GM23248 (cell line): ENCODE results near the gene MTA2. TPM values are rescaled to one million over a fixed set of nuclear protein-coding genes. Genes with fewer than 3 reads are reported as not detected.
A peak's percentile ranks its signal among the peaks of the same experiment; 100 is the strongest.
"Not testable (repeated sequence)": the region's sequence is repeated elsewhere in the genome, so short reads cannot be mapped to it uniquely, and the experiment has no call there.

Experiments used
- DNase-seq: peaks from one replicate; pipeline ENCODE4 v3.0.0-alpha.2; 2015
- H2AFZ ChIP-seq: fragments of 200-600 bp; sonication (generic); 2 replicates; pipeline ENCODE4 v1.6.1; 2016; ENCODE audit warnings: antibody characterized with exemption
- H3F3A ChIP-seq: fragments of 200-600 bp; sonication (generic); 2 replicates; pipeline ENCODE4 v1.6.1; 2016; ENCODE audit warnings: mild to moderate bottlenecking, antibody characterized with exemption, mixed run types; ENCODE audit not compliant: insufficient read depth
- H3K27ac ChIP-seq: fragments of 200-600 bp; sonication (generic); 2 replicates; pipeline ENCODE4 v1.5.1; 2016; ENCODE audit warnings: mild to moderate bottlenecking
- H3K27me3 ChIP-seq: fragments of 200-600 bp; sonication (generic); replicated peaks from 2 replicates; pipeline ENCODE4 v1.6.1; 2016; ENCODE audit warnings: mild to moderate bottlenecking; ENCODE audit not compliant: insufficient read depth
- H3K36me3 ChIP-seq: fragments of 200-600 bp; sonication (generic); 2 replicates; pipeline ENCODE4 v1.6.1; 2016; ENCODE audit warnings: low read depth, mild to moderate bottlenecking
- H3K4me1 ChIP-seq: fragments of 200-600 bp; sonication (generic); 2 replicates; pipeline ENCODE4 v1.6.1; 2016; ENCODE audit warnings: mild to moderate bottlenecking; ENCODE audit not compliant: insufficient read depth
- H3K4me2 ChIP-seq: fragments of 200-600 bp; sonication (generic); one replicate; pipeline ENCODE4 v1.6.1; 2016; ENCODE audit warnings: mild to moderate bottlenecking; ENCODE audit not compliant: unreplicated experiment
- H3K4me3 ChIP-seq: fragments of 200-600 bp; sonication (generic); 2 replicates; pipeline ENCODE4 v1.5.1; 2016; ENCODE audit warnings: mild to moderate bottlenecking
- H3K79me2 ChIP-seq: fragments of 200-600 bp; sonication (generic); 2 replicates; pipeline ENCODE4 v1.6.1; 2016; ENCODE audit warnings: mild to moderate bottlenecking; ENCODE audit not compliant: insufficient read depth
- H3K9ac ChIP-seq: fragments of 200-600 bp; sonication (generic); 2 replicates; pipeline ENCODE4 v1.6.1; 2016; ENCODE audit warnings: mild to moderate bottlenecking
- H3K9me2 ChIP-seq: fragments of 200-600 bp; sonication (generic); 2 replicates; pipeline ENCODE4 v1.6.1; 2016; ENCODE audit warnings: mixed run types, mild to moderate bottlenecking, moderate library complexity; ENCODE audit not compliant: insufficient read depth
- H3K9me3 ChIP-seq: fragments of 200-600 bp; sonication (generic); one replicate; pipeline ENCODE4 v1.6.1; 2017; ENCODE audit warnings: low read depth
- H4K20me1 ChIP-seq: fragments of 200-600 bp; sonication (generic); 2 replicates; pipeline ENCODE4 v1.6.0; 2016; ENCODE audit not compliant: insufficient read depth
- EZH2 ChIP-seq: fragments of 200-600 bp; sonication (generic); IDR thresholded peaks from 2 replicates; pipeline ENCODE4 v1.6.1; 2018; ENCODE audit warnings: antibody characterized with exemption, mild to moderate bottlenecking; ENCODE audit not compliant: insufficient read depth, poor library complexity, severe bottlenecking
- EZH2phosphoT487 ChIP-seq: fragments of 200-600 bp; sonication (generic); IDR thresholded peaks from 2 replicates; pipeline ENCODE4 v1.6.1; 2018; ENCODE audit warnings: antibody characterized with exemption, moderate library complexity, mild to moderate bottlenecking, low read depth; ENCODE audit not compliant: insufficient read depth
- WGBS, 2 experiments: methylation state at CpG; one replicate each; pipeline ENCODE4 v1.1.6; 2015 to 2017; ENCODE audit warnings: low lambda C conversion rate in 2 of 2, low coverage in 1 of 2; ENCODE audit errors: missing lambda C conversion rate in 2 of 2; 5-methylcytosine and 5-hydroxymethylcytosine counted together
- in situ Hi-C: fragments of 300-500 bp; cut with MboI; formaldehyde crosslinking; loops from 2 replicates; pipeline ENCODE4 v1.15.0; 2020
- polyA plus RNA-seq: library from polyadenylated mRNA; unstranded; fragments of >200 nt; fragmentation: Nextera tagmentation; extraction: Ambion mirVana; gene quantifications from 2 replicates; pipeline ENCODE4 v1.2.1, GENCODE V29; 2016
- total RNA-seq: library from RNA; depleted of rRNA; stranded (reverse); fragments of >200 nt; shearing (Covaris generic); gene quantifications from 2 replicates; pipeline ENCODE4 v1.2.3, GENCODE V29; 2014

The MTA2 gene
- total and polyA plus RNA-seq, 2 experiments from 2014 or later, result 28.9 to 98.8 TPM

- H3K27ac ChIP-seq, result peak overlapping the region; percentile 33; the same call in 1 of the 2 replicates
- H3K9me2 ChIP-seq, result no peaks in the 10 kb centered on the region
- in situ Hi-C loops, result no loop called here
- no peak for TF ChIP-seq EZH2phosphoT487
- no peak for TF ChIP-seq EZH2
- no peaks in the 10 kb centered on the region for H3K9me3 ChIP-seq
- 56 to 61% methylated on average over 18 of the region's 18 CpGs for WGBS, 2 experiments
- no peak overlapping the region for H3K4me2 ChIP-seq
- H3K4me1 ChIP-seq, result 0 out of 2 replicates have a peak, but pooled peaks cover 20% of the 10 kb centered on the region
- H3K9ac ChIP-seq, result peak overlapping the region; percentile 25; the same call in 1 of the 2 replicates
- H2AFZ ChIP-seq, result no peak overlapping the region
- H4K20me1 ChIP-seq, result no peaks in the 10 kb centered on the region
- H3K4me3 ChIP-seq, result no peak overlapping the region
- H3K79me2 ChIP-seq, result peaks cover 65% of the 10 kb centered on the region
- peaks cover 26% of the 10 kb centered on the region for H3F3A ChIP-seq
- peaks cover 11% of the 10 kb centered on the region; the same call in 1 of the 2 replicates for H3K36me3 ChIP-seq
- DNase-seq, result peak; percentile 66
- no peaks in the 10 kb centered on the region for H3K27me3 ChIP-seq
Observed at GRCh38 chr11:62588966-62589637, 12.6 kb downstream of the MTA2 start.

- H3K9me2 ChIP-seq, H3K9me3 ChIP-seq, H3K4me3 ChIP-seq, H4K20me1 ChIP-seq, H3K4me2 ChIP-seq, DNase-seq, in situ Hi-C loops, H3K4me1 ChIP-seq, H3K27ac ChIP-seq, H3F3A ChIP-seq, H2AFZ ChIP-seq, H3K9ac ChIP-seq, H3K27me3 ChIP-seq: not testable (repeated sequence)
- Histone ChIP-seq H3K79me2 (peaks cover 73% of the 10 kb centered on the region), H3K36me3 (peaks cover 11% of the 10 kb centered on the region; the same call in 1 of the 2 replicates)
- 87 to 91% methylated on average over 7 of the region's 7 CpGs for WGBS, 2 experiments
Observed at GRCh38 chr11:62585356-62585755, 16.3 kb downstream of the MTA2 start.

- H3K9ac ChIP-seq, H3K27me3 ChIP-seq, H4K20me1 ChIP-seq, H2AFZ ChIP-seq, H3K9me2 ChIP-seq, H3K4me2 ChIP-seq, H3K27ac ChIP-seq, DNase-seq, H3K36me3 ChIP-seq, H3K4me3 ChIP-seq, H3F3A ChIP-seq, H3K4me1 ChIP-seq, H3K9me3 ChIP-seq, in situ Hi-C loops: not testable (repeated sequence)
- H3K79me2 ChIP-seq, result peaks cover 44% of the 10 kb centered on the region
- WGBS, 2 experiments, result 93 to 95% methylated on average over 4 of the region's 4 CpGs
Observed at GRCh38 chr11:62581735-62582134, 19.9 kb downstream of the MTA2 start.

GRCh38 chr11:62580959-62581715, 20.5 kb downstream of the MTA2 start:
- in situ Hi-C loops, result no loop called here

More at GRCh38 chr11:62580959-62581715, 20.5 kb downstream of the MTA2 start:
- DNase-seq, result no peak
- peaks cover 44% of the 10 kb centered on the region for H3K79me2 ChIP-seq
- TF ChIP-seq EZH2 (no peak), EZH2phosphoT487 (no peak)
- H3K9me3 ChIP-seq, result no peaks in the 10 kb centered on the region
- no peak overlapping the region for H3K4me3 ChIP-seq
- H3K4me2 ChIP-seq, result no peak overlapping the region
- H3K9ac ChIP-seq, result no peak overlapping the region
- no peaks in the 10 kb centered on the region for H3K9me2 ChIP-seq
- no peaks in the 10 kb centered on the region for H3K4me1 ChIP-seq
- H4K20me1 ChIP-seq, result no peaks in the 10 kb centered on the region
- 84 to 89% methylated on average over 17 to 18 of the region's 18 CpGs for WGBS, 2 experiments
- no peak overlapping the region for H2AFZ ChIP-seq
- peaks cover 4% of the 10 kb centered on the region; the same call in 1 of the 2 replicates for H3F3A ChIP-seq
- peaks cover 6% of the 10 kb centered on the region; the same call in 1 of the 2 replicates for H3K36me3 ChIP-seq
- no peaks in the 10 kb centered on the region for H3K27me3 ChIP-seq
- H3K27ac ChIP-seq, result no peak overlapping the region
